Ishikawa (cell line): ENCODE data around the gene PPM1N.

Experiments used
- CEBPB ChIP-seq: IDR thresholded peaks from 2 replicates; pipeline ENCODE4 v1.6.1; 2012
- CREB1 ChIP-seq: IDR thresholded peaks from 2 replicates; pipeline ENCODE4 v1.6.1; 2012; ENCODE audit warnings: low read depth
- EGR1 ChIP-seq: IDR thresholded peaks from 2 replicates; pipeline ENCODE4 v1.6.1; 2012
- EP300 ChIP-seq: IDR thresholded peaks from 2 replicates; pipeline ENCODE4 v1.6.1; 2012; ENCODE audit warnings: borderline replicate concordance
- FOXM1 ChIP-seq: IDR thresholded peaks from 2 replicates; pipeline ENCODE4 v1.6.1; 2012; ENCODE audit warnings: low read depth, borderline replicate concordance
- MAX ChIP-seq: IDR thresholded peaks from 2 replicates; pipeline ENCODE4 v1.6.1; 2012
- NFIC ChIP-seq: IDR thresholded peaks from 2 replicates; pipeline ENCODE4 v1.6.1; 2012
- RAD21 ChIP-seq: IDR thresholded peaks from 2 replicates; pipeline ENCODE4 v1.6.1; 2012; ENCODE audit warnings: low read depth
- REST ChIP-seq: IDR thresholded peaks from 2 replicates; pipeline ENCODE4 v1.6.1; 2012; ENCODE audit warnings: low read depth, mild to moderate bottlenecking
- TAF1 ChIP-seq: IDR thresholded peaks from 2 replicates; pipeline ENCODE4 v1.6.1; 2012; ENCODE audit warnings: low read depth, mild to moderate bottlenecking
- TCF12 ChIP-seq: IDR thresholded peaks from 2 replicates; pipeline ENCODE4 v1.6.1; 2012; ENCODE audit warnings: low read depth
- TEAD4 ChIP-seq: IDR thresholded peaks from 2 replicates; pipeline ENCODE4 v1.6.1; 2012
- USF1 ChIP-seq: IDR thresholded peaks from 2 replicates; pipeline ENCODE4 v1.6.1; 2012
- YY1 ChIP-seq: IDR thresholded peaks from 2 replicates; pipeline ENCODE4 v1.6.1; 2012; ENCODE audit warnings: low read depth
- ZBTB7A ChIP-seq: IDR thresholded peaks from 2 replicates; pipeline ENCODE4 v1.6.1; 2012; ENCODE audit warnings: low read depth

PPM1N gene

GRCh38 chr19:45503909-45504308, 5.7 kb downstream of the PPM1N start:
- TF ChIP-seq CREB1 (no peak), RAD21 (no peak), TAF1 (no peak), NFIC (no peak), USF1 (no peak), MAX (no peak), ZBTB7A (no peak), CEBPB (no peak), EGR1 (no peak), REST (no peak), TEAD4 (no peak), EP300 (no peak), TCF12 (no peak), YY1 (no peak), FOXM1 (no peak)

GRCh38 chr19:45505151-45505995, 7.1 kb downstream of the PPM1N start:
- no peak for TF ChIP-seq TAF1
- no peak for TF ChIP-seq TEAD4
- no peak for TF ChIP-seq ZBTB7A
- no peak for TF ChIP-seq CREB1
- no peak for TF ChIP-seq EP300
- TF ChIP-seq USF1: no peak
- TF ChIP-seq CEBPB: no peak
- TF ChIP-seq MAX: no peak
- no peak for TF ChIP-seq YY1
- TF ChIP-seq FOXM1: no peak

GRCh38 chr19:45505996-45506245, 7.7 kb downstream of the PPM1N start:
- TF ChIP-seq TAF1: no peak
- TF ChIP-seq FOXM1: no peak
- no peak for TF ChIP-seq MAX
- no peak for TF ChIP-seq EGR1
- TF ChIP-seq CREB1: no peak
- TF ChIP-seq RAD21: no peak
- no peak for TF ChIP-seq NFIC
- no peak for TF ChIP-seq ZBTB7A
- no peak for TF ChIP-seq TEAD4
- no peak for TF ChIP-seq REST
- TF ChIP-seq CEBPB: no peak
- no peak for TF ChIP-seq YY1

GRCh38 chr19:45506246-45506988, 8.2 kb downstream of the PPM1N start:
- TF ChIP-seq YY1 (no peak), EGR1 (peak; percentile 36; the same call in 1 of the 2 replicates), RAD21 (peak; percentile 43; the same call in 1 of the 2 replicates), CEBPB (no peak), USF1 (0 out of 2 replicates have a peak, but pooled peaks have one; percentile 16), CREB1 (peak; percentile 77), FOXM1 (no peak), TEAD4 (no peak), TAF1 (no peak), TCF12 (peak; percentile 41; the same call in 1 of the 2 replicates), NFIC (no peak)
